ENCODE results near the gene PKP1.
"Not testable (repeated sequence)": the region's sequence is repeated elsewhere in the genome, so short reads cannot be mapped to it uniquely, and the experiment has no call there.

Gene PKP1

GRCh38 chr1:201282931-201283829 is at the start of gene PKP1:
PKP1 (plus strand) TSS chr1:201283506; CDS start chr1:201283703, 197 bp downstream.
- peak; percentile 52 for DNase-seq (ENCODE audit: low read depth, low spot score)

- DNase-seq (ENCODE audit: low read depth, low spot score): not testable (repeated sequence)
These were observed 43.7 kb upstream of the PKP1 start for GRCh38 chr1:201239646-201240045.

- no peak for DNase-seq (ENCODE audit: low read depth, low spot score)
These were observed 43.1 kb upstream of the PKP1 start for GRCh38 chr1:201240171-201240570.

GRCh38 chr1:201241736-201242135 is 41.6 kb upstream of the PKP1 start:
- no peak for DNase-seq (ENCODE audit: low read depth, low spot score)

- DNase-seq (ENCODE audit: low read depth, low spot score): no peak
These were observed 38.2 kb upstream of the PKP1 start for GRCh38 chr1:201245082-201245481.

- no peak for DNase-seq (ENCODE audit: low read depth, low spot score)
These were observed 34.4 kb upstream of the PKP1 start for GRCh38 chr1:201248721-201249559.

- no peak for DNase-seq (ENCODE audit: low read depth, low spot score)
These were observed 32.8 kb upstream of the PKP1 start for GRCh38 chr1:201250326-201251011.

GRCh38 chr1:201251411-201251810 is 31.9 kb upstream of the PKP1 start:
- DNase-seq (ENCODE audit: low read depth, low spot score): no peak

- no peak for DNase-seq (ENCODE audit: low read depth, low spot score)
These were observed 31.4 kb upstream of the PKP1 start for GRCh38 chr1:201251851-201252430.

- no peak for DNase-seq (ENCODE audit: low read depth, low spot score)
These were observed 30.3 kb upstream of the PKP1 start for GRCh38 chr1:201252944-201253371.

- no peak for DNase-seq (ENCODE audit: low read depth, low spot score)
These were observed 29.9 kb upstream of the PKP1 start for GRCh38 chr1:201253411-201253810.

- DNase-seq (ENCODE audit: low read depth, low spot score): no peak
These were observed 29.2 kb upstream of the PKP1 start for GRCh38 chr1:201253906-201254624.

- DNase-seq (ENCODE audit: low read depth, low spot score): peak; percentile 69
These were observed 28.5 kb upstream of the PKP1 start for GRCh38 chr1:201254625-201255478.

- no peak for DNase-seq (ENCODE audit: low read depth, low spot score)
These were observed 27.6 kb upstream of the PKP1 start for GRCh38 chr1:201255479-201256362.

- DNase-seq (ENCODE audit: low read depth, low spot score): not testable (repeated sequence)
These were observed 25.2 kb upstream of the PKP1 start for GRCh38 chr1:201258132-201258531.

GRCh38 chr1:201258763-201259230 is 24.5 kb upstream of the PKP1 start:
- DNase-seq (ENCODE audit: low read depth, low spot score): no peak

- peak; percentile 50 for DNase-seq (ENCODE audit: low read depth, low spot score)
These were observed 23.6 kb upstream of the PKP1 start for GRCh38 chr1:201259476-201260235.

GRCh38 chr1:201260236-201260590 is 23.1 kb upstream of the PKP1 start:
- DNase-seq (ENCODE audit: low read depth, low spot score): no peak

Data from astrocyte of the hippocampus (primary cell).